HEK293 (cell line): ENCODE results near the gene CYS1.
A peak's percentile ranks its signal among the peaks of the same experiment; 100 is the strongest.

Source experiments
- FEZF1 ChIP-seq: fragments of 450-650 bp; formaldehyde crosslinking; IDR thresholded peaks from 2 replicates; pipeline ENCODE4 v1.5.1; 2016; ENCODE audit warnings: missing biosample characterization, missing genetic modification characterization
- OVOL3 ChIP-seq: fragments of 450-650 bp; formaldehyde crosslinking; IDR thresholded peaks from 2 replicates; pipeline ENCODE4 v1.5.1; 2016; ENCODE audit warnings: missing biosample characterization, missing genetic modification characterization
- SCRT2 ChIP-seq: fragments of 450-650 bp; formaldehyde crosslinking; IDR thresholded peaks from 2 replicates; pipeline ENCODE4 v1.5.1; 2016; ENCODE audit warnings: missing biosample characterization, missing genetic modification characterization
- ZFP41 ChIP-seq: fragments of 450-650 bp; formaldehyde crosslinking; IDR thresholded peaks from 2 replicates; pipeline ENCODE4 v1.5.1; 2016; ENCODE audit warnings: missing biosample characterization, missing genetic modification characterization, borderline replicate concordance
- ZNF157 ChIP-seq: fragments of 450-650 bp; formaldehyde crosslinking; IDR thresholded peaks from 2 replicates; pipeline ENCODE4 v1.5.1; 2016; ENCODE audit warnings: missing biosample characterization, missing genetic modification characterization
- ZNF16 ChIP-seq: fragments of 450-650 bp; formaldehyde crosslinking; IDR thresholded peaks from 2 replicates; pipeline ENCODE4 v1.5.1; 2016; ENCODE audit warnings: low read depth, missing biosample characterization, missing genetic modification characterization
- ZNF211 ChIP-seq: fragments of 450-650 bp; formaldehyde crosslinking; IDR thresholded peaks from 2 replicates; pipeline ENCODE4 v1.5.1; 2016; ENCODE audit warnings: low read depth, missing biosample characterization, missing genetic modification characterization
- ZNF221 ChIP-seq: fragments of 450-650 bp; formaldehyde crosslinking; IDR thresholded peaks from 2 replicates; pipeline ENCODE4 v1.5.1; 2017; ENCODE audit warnings: missing biosample characterization, missing genetic modification characterization, borderline replicate concordance
- ZNF274 ChIP-seq, 2 experiments: fragments of 200-500 bp in 1 of 2; fragments of 450-650 bp in 1 of 2; sonication (Bioruptor generic) in 1 of 2; formaldehyde crosslinking in 1 of 2; IDR thresholded peaks; 2 replicates each; pipeline versions ENCODE4 v1.5.1 to v1.6.1; 2014 to 2016; ENCODE audit warnings: borderline replicate concordance in 1 of 2, inconsistent platforms in 1 of 2, low read length in 1 of 2, missing biosample characterization in 1 of 2, missing genetic modification characterization in 1 of 2
- ZNF341 ChIP-seq: fragments of 450-650 bp; formaldehyde crosslinking; IDR thresholded peaks from 2 replicates; pipeline ENCODE4; 2016; ENCODE audit warnings: low read depth, missing biosample characterization, missing genetic modification characterization
- ZNF529 ChIP-seq: fragments of 450-650 bp; formaldehyde crosslinking; IDR thresholded peaks from 2 replicates; pipeline ENCODE4 v1.5.1; 2017; ENCODE audit warnings: missing genetic modification characterization, missing biosample characterization; ENCODE audit not compliant: insufficient replicate concordance
- ZNF555 ChIP-seq: fragments of 450-650 bp; formaldehyde crosslinking; conservative IDR thresholded peaks from 2 replicates; pipeline ENCODE4 v1.5.1; 2017; ENCODE audit warnings: missing biosample characterization, mild to moderate bottlenecking, missing genetic modification characterization, inconsistent platforms
- ZNF621 ChIP-seq: fragments of 450-650 bp; formaldehyde crosslinking; IDR thresholded peaks from 2 replicates; pipeline ENCODE4 v1.5.1; 2017; ENCODE audit warnings: missing biosample characterization, missing genetic modification characterization
- ZNF664 ChIP-seq: fragments of 450-650 bp; formaldehyde crosslinking; IDR thresholded peaks from 2 replicates; pipeline ENCODE4 v1.5.1; 2016; ENCODE audit warnings: missing biosample characterization, missing genetic modification characterization
- ZNF776 ChIP-seq: fragments of 450-650 bp; formaldehyde crosslinking; IDR thresholded peaks from 2 replicates; pipeline ENCODE4 v1.5.0; 2017; ENCODE audit warnings: missing biosample characterization, missing genetic modification characterization, borderline replicate concordance
- ZNF785 ChIP-seq: fragments of 450-650 bp; formaldehyde crosslinking; IDR thresholded peaks from 2 replicates; pipeline ENCODE4 v1.5.1; 2016; ENCODE audit warnings: missing biosample characterization, missing genetic modification characterization
- ZNF791 ChIP-seq: fragments of 450-650 bp; formaldehyde crosslinking; IDR thresholded peaks from 2 replicates; pipeline ENCODE4 v1.5.1; 2016; ENCODE audit warnings: missing biosample characterization, missing genetic modification characterization
- ZXDB ChIP-seq: fragments of 450-650 bp; formaldehyde crosslinking; IDR thresholded peaks from 2 replicates; pipeline ENCODE4 v1.5.1; 2016; ENCODE audit warnings: missing biosample characterization, missing genetic modification characterization
- TF ChIP-seq, protein P1 (sequence below): fragments of 450-650 bp; formaldehyde crosslinking; IDR thresholded peaks from 2 replicates; pipeline ENCODE4 v1.5.1; 2016; ENCODE audit warnings: missing biosample characterization, missing genetic modification characterization
- TF ChIP-seq, protein P2 (sequence below): fragments of 450-650 bp; formaldehyde crosslinking; IDR thresholded peaks from 2 replicates; pipeline ENCODE4 v1.5.1; 2016; ENCODE audit warnings: missing biosample characterization, missing genetic modification characterization
- TF ChIP-seq, protein P3 (sequence below): fragments of 450-650 bp; formaldehyde crosslinking; IDR thresholded peaks from 2 replicates; pipeline ENCODE4 v1.5.1; 2016; ENCODE audit warnings: missing biosample characterization, missing genetic modification characterization
- TF ChIP-seq, protein P4 (sequence below): fragments of 450-650 bp; formaldehyde crosslinking; IDR thresholded peaks from 2 replicates; pipeline ENCODE4 v1.5.1; 2016; ENCODE audit warnings: missing biosample characterization, missing genetic modification characterization, borderline replicate concordance
- TF ChIP-seq, protein P5 (sequence below): fragments of 450-650 bp; formaldehyde crosslinking; IDR thresholded peaks from 2 replicates; pipeline ENCODE4 v1.5.1; 2016; ENCODE audit warnings: missing biosample characterization, missing genetic modification characterization
- TF ChIP-seq, protein P6 (sequence below): fragments of 450-650 bp; formaldehyde crosslinking; IDR thresholded peaks from 2 replicates; pipeline ENCODE4 v1.5.1; 2016; ENCODE audit warnings: missing biosample characterization, missing genetic modification characterization, low read depth
- TF ChIP-seq, protein P7 (sequence below): fragments of 450-650 bp; formaldehyde crosslinking; IDR thresholded peaks from 2 replicates; pipeline ENCODE4; 2016; ENCODE audit warnings: missing biosample characterization, missing genetic modification characterization

CYS1 gene

DNA sequence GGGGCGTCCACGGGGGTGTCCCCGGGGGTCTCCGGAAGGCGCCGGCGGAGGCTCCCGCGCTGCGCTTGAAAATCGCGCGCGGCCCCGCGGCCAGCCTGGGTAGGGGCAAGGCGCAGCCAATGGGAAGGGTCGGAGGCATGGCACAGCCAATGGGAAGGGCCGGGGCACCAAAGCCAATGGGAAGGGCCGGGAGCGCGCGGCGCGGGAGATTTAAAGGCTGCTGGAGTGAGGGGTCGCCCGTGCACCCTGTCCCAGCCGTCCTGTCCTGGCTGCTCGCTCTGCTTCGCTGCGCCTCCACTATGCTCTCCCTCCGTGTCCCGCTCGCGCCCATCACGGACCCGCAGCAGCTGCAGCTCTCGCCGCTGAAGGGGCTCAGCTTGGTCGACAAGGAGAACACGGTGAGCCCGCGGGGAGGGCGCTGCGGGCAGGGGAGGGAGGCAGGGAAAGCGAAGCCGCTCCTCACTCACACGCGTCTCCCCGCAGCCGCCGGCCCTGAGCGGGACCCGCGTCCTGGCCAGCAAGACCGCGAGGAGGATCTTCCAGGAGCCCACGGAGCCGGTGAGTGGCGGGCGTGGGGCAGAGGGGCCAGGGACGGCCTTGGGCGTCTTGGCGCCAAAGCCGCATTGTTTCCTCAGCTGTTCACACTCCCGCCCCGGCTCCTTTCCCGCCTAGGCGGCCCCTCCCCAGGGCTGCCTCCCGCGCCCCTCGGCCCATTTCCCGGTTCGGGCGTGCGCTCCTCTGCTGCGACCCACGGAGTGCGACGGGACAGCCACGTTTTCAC is 42.5 kb upstream of the CYS1 start, which contains the start of gene RRM2 (continued):
- TF ChIP-seq, protein P1, sequence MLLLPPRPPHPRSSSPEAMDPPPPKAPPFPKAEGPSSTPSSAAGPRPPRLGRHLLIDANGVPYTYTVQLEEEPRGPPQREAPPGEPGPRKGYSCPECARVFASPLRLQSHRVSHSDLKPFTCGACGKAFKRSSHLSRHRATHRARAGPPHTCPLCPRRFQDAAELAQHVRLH (tag by site-specific recombination), result no peak
- no peak for TF ChIP-seq ZNF16 (tag by site-specific recombination)
- TF ChIP-seq ZNF211 (tag by site-specific recombination), result no peak
- TF ChIP-seq, protein P2, sequence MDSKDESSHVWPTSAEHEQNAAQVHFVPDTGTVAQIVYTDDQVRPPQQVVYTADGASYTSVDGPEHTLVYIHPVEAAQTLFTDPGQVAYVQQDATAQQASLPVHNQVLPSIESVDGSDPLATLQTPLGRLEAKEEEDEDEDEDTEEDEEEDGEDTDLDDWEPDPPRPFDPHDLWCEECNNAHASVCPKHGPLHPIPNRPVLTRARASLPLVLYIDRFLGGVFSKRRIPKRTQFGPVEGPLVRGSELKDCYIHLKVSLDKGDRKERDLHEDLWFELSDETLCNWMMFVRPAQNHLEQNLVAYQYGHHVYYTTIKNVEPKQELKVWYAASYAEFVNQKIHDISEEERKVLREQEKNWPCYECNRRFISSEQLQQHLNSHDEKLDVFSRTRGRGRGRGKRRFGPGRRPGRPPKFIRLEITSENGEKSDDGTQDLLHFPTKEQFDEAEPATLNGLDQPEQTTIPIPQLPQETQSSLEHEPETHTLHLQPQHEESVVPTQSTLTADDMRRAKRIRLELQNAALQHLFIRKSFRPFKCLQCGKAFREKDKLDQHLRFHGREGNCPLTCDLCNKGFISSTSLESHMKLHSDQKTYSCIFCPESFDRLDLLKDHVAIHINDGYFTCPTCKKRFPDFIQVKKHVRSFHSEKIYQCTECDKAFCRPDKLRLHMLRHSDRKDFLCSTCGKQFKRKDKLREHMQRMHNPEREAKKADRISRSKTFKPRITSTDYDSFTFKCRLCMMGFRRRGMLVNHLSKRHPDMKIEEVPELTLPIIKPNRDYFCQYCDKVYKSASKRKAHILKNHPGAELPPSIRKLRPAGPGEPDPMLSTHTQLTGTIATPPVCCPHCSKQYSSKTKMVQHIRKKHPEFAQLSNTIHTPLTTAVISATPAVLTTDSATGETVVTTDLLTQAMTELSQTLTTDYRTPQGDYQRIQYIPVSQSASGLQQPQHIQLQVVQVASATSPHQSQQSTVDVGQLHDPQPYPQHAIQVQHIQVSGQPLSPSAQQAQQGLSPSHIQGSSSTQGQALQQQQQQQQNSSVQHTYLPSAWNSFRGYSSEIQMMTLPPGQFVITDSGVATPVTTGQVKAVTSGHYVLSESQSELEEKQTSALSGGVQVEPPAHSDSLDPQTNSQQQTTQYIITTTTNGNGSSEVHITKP (tag by site-specific recombination), result peak; percentile 21; the same call in 1 of the 2 replicates
- peak; percentile 91 for TF ChIP-seq ZXDB (tag by site-specific recombination)
- TF ChIP-seq ZNF157 (tag by site-specific recombination), result no peak
- TF ChIP-seq SCRT2, result peak; percentile 39; the same call in 1 of the 2 replicates
- TF ChIP-seq ZNF529 (tag by site-specific recombination), result no peak
- TF ChIP-seq OVOL3 (tag by site-specific recombination), result no peak
- TF ChIP-seq ZNF555 (tag by site-specific recombination), result no peak
- TF ChIP-seq ZNF341, result peak; percentile 88
- no peak for TF ChIP-seq ZNF274 (IDR thresholded peaks at IDR 0.05; ENCODE audit: low read length)
- TF ChIP-seq ZNF274 (tag by site-specific recombination; IDR thresholded peaks at IDR 0.05; ENCODE audit: borderline replicate concordance), result no peak
- no peak for TF ChIP-seq ZNF776 (tag by site-specific recombination)
- TF ChIP-seq, protein P3, sequence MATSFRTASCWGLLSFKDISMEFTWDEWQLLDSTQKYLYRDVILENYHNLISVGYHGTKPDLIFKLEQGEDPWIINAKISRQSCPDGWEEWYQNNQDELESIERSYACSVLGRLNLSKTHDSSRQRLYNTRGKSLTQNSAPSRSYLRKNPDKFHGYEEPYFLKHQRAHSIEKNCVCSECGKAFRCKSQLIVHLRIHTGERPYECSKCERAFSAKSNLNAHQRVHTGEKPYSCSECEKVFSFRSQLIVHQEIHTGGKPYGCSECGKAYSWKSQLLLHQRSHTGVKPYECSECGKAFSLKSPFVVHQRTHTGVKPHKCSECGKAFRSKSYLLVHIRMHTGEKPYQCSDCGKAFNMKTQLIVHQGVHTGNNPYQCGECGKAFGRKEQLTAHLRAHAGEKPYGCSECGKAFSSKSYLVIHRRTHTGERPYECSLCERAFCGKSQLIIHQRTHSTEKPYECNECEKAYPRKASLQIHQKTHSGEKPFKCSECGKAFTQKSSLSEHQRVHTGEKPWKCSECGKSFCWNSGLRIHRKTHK (tag by site-specific recombination), result no peak
- no peak for TF ChIP-seq ZNF664 (tag by site-specific recombination)
- TF ChIP-seq, protein P4, sequence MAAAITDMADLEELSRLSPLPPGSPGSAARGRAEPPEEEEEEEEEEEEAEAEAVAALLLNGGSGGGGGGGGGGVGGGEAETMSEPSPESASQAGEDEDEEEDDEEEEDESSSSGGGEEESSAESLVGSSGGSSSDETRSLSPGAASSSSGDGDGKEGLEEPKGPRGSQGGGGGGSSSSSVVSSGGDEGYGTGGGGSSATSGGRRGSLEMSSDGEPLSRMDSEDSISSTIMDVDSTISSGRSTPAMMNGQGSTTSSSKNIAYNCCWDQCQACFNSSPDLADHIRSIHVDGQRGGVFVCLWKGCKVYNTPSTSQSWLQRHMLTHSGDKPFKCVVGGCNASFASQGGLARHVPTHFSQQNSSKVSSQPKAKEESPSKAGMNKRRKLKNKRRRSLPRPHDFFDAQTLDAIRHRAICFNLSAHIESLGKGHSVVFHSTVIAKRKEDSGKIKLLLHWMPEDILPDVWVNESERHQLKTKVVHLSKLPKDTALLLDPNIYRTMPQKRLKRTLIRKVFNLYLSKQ (tag by site-specific recombination), result no peak
- 0 out of 2 replicates have a peak, but pooled peaks have one; percentile 64 for TF ChIP-seq ZFP41
- TF ChIP-seq ZNF785 (tag by site-specific recombination), result no peak
- no peak for TF ChIP-seq FEZF1 (tag by site-specific recombination)
- TF ChIP-seq ZNF621 (tag by site-specific recombination), result no peak
- TF ChIP-seq, protein P5, sequence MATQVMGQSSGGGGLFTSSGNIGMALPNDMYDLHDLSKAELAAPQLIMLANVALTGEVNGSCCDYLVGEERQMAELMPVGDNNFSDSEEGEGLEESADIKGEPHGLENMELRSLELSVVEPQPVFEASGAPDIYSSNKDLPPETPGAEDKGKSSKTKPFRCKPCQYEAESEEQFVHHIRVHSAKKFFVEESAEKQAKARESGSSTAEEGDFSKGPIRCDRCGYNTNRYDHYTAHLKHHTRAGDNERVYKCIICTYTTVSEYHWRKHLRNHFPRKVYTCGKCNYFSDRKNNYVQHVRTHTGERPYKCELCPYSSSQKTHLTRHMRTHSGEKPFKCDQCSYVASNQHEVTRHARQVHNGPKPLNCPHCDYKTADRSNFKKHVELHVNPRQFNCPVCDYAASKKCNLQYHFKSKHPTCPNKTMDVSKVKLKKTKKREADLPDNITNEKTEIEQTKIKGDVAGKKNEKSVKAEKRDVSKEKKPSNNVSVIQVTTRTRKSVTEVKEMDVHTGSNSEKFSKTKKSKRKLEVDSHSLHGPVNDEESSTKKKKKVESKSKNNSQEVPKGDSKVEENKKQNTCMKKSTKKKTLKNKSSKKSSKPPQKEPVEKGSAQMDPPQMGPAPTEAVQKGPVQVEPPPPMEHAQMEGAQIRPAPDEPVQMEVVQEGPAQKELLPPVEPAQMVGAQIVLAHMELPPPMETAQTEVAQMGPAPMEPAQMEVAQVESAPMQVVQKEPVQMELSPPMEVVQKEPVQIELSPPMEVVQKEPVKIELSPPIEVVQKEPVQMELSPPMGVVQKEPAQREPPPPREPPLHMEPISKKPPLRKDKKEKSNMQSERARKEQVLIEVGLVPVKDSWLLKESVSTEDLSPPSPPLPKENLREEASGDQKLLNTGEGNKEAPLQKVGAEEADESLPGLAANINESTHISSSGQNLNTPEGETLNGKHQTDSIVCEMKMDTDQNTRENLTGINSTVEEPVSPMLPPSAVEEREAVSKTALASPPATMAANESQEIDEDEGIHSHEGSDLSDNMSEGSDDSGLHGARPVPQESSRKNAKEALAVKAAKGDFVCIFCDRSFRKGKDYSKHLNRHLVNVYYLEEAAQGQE (tag by site-specific recombination), result peak; percentile 66
- no peak for TF ChIP-seq ZNF791
- TF ChIP-seq, protein P6, sequence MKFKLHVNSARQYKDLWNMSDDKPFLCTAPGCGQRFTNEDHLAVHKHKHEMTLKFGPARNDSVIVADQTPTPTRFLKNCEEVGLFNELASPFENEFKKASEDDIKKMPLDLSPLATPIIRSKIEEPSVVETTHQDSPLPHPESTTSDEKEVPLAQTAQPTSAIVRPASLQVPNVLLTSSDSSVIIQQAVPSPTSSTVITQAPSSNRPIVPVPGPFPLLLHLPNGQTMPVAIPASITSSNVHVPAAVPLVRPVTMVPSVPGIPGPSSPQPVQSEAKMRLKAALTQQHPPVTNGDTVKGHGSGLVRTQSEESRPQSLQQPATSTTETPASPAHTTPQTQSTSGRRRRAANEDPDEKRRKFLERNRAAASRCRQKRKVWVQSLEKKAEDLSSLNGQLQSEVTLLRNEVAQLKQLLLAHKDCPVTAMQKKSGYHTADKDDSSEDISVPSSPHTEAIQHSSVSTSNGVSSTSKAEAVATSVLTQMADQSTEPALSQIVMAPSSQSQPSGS (tag by site-specific recombination), result no peak
- TF ChIP-seq ZNF221 (tag by site-specific recombination), result no peak
- TF ChIP-seq, protein P7, sequence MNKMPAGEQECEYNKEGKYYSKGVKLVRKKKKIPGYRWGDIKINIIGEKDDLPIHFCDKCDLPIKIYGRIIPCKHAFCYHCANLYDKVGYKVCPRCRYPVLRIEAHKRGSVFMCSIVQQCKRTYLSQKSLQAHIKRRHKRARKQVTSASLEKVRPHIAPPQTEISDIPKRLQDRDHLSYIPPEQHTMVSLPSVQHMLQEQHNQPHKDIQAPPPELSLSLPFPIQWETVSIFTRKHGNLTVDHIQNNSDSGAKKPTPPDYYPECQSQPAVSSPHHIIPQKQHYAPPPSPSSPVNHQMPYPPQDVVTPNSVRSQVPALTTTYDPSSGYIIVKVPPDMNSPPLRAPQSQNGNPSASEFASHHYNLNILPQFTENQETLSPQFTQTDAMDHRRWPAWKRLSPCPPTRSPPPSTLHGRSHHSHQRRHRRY (tag by site-specific recombination), result peak; percentile 57; the same call in 1 of the 2 replicates
